Measurements from ENCODE around the gene F7. TPM values are rescaled to one million over a fixed set of nuclear protein-coding genes. Genes with fewer than 3 reads are reported as not detected.
A peak's percentile ranks its signal among the peaks of the same experiment; 100 is the strongest.
"Not testable (repeated sequence)": the region's sequence is repeated elsewhere in the genome, so short reads cannot be mapped to it uniquely, and the experiment has no call there.

F7 gene
- total RNA-seq, 1 experiment from 2014 or later = 52.4 TPM

DNA sequence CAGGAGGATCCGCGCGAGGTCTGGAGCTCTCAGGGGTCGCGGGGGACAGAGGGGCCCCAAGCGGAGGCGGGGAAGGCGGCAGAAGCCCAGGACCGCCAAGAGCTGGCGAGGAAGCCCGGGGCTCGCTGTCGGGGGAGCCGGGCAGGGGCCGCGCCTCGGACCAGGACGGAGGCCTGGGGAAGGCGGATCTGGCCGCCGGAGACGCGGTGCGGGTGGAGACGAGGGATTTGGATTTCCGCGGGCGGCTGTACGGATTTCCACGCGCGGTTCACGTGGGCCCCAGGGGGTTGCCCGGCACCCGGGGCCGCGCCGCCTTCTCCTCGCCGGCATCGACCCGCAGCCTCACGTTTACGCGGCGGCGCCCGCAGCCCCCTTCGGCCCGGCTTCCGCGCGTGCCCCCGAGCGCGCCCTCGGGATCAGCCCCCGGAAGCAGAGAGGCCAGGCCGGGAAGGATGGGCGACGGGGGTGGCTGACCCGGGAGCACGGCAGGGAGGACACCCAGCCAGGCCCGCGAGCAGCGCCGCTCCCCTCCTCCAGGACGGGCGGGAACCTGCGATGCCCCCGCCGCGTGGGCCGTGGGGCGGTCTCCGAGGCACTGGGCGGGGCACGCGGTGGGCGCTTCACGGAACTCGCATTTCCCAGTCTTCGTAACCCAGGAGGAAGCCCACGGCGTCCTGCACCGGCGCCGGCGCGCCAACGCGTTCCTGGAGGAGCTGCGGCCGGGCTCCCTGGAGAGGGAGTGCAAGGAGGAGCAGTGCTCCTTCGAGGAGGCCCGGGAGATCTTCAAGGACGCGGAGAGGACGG, 4.7 kb downstream of the F7 start:
- POLR2A ChIA-PET = no interaction called here
- H3K27ac Mint-ChIP-seq (ENCODE audit: unreplicated experiment) = no peak overlapping the region

GRCh38 chr13:113110852-113111315, 5.3 kb downstream of the F7 start:
- no peaks in the 10 kb centered on the region for H3K27me3 ChIP-seq (replicated peaks; ENCODE audit: control insufficient read depth, insufficient read depth, low read length)
- Mint-ChIP-seq H3K4me1 (ENCODE audit: low read depth, unreplicated experiment) (no peaks in the 10 kb centered on the region), H3K27me3 (ENCODE audit: insufficient read depth, unreplicated experiment) (no peaks in the 10 kb centered on the region), H3K36me3 (ENCODE audit: insufficient read depth, unreplicated experiment) (peaks cover 8% of the 10 kb centered on the region), H3K27ac (ENCODE audit: unreplicated experiment) (no peak overlapping the region), H3K9me3 (ENCODE audit: unreplicated experiment) (no peaks in the 10 kb centered on the region), H3K4me3 (ENCODE audit: unreplicated experiment) (no peak overlapping the region)
- peaks cover 3% of the 10 kb centered on the region; the same call in 1 of the 2 replicates for H3K4me1 ChIP-seq
- intact Hi-C loops (cut with micrococcal nuclease; ENCODE audit: unreplicated experiment) = no loop called here
- CTCF ChIA-PET = no interaction called here
- BruUV-seq (replicated peaks) = no TSS peak
- POLR2A ChIA-PET = no interaction called here
- peak in 1 of 2 experiments; percentile 26 for DNase-seq
- no peak overlapping the region for H3K4me3 ChIP-seq (ENCODE audit: low read depth, low read length)
- H3K36me3 ChIP-seq (ENCODE audit: control insufficient read depth, insufficient read depth, low read length) = no peaks in the 10 kb centered on the region
- H3K9me3 ChIP-seq = peaks cover 8% of the 10 kb centered on the region; the same call in 1 of the 2 replicates
- TF ChIP-seq, protein P1, sequence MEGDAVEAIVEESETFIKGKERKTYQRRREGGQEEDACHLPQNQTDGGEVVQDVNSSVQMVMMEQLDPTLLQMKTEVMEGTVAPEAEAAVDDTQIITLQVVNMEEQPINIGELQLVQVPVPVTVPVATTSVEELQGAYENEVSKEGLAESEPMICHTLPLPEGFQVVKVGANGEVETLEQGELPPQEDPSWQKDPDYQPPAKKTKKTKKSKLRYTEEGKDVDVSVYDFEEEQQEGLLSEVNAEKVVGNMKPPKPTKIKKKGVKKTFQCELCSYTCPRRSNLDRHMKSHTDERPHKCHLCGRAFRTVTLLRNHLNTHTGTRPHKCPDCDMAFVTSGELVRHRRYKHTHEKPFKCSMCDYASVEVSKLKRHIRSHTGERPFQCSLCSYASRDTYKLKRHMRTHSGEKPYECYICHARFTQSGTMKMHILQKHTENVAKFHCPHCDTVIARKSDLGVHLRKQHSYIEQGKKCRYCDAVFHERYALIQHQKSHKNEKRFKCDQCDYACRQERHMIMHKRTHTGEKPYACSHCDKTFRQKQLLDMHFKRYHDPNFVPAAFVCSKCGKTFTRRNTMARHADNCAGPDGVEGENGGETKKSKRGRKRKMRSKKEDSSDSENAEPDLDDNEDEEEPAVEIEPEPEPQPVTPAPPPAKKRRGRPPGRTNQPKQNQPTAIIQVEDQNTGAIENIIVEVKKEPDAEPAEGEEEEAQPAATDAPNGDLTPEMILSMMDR (IDR thresholded peaks at IDR 0.05; ENCODE audit: insufficient read depth in 1 of 2, low read depth in 1 of 2, low read length in 1 of 2, severe bottlenecking in 1 of 2, unreplicated experiment in 1 of 2) = no peak

More for the DNA sequence above, 4.7 kb downstream of the F7 start:
- Histone ChIP-seq H3K9me3 (peaks cover 8% of the 10 kb centered on the region; the same call in 1 of the 2 replicates), H3K4me3 (ENCODE audit: low read depth, low read length) (no peak overlapping the region), H3K36me3 (ENCODE audit: control insufficient read depth, insufficient read depth, low read length) (no peaks in the 10 kb centered on the region), H3K27me3 (replicated peaks; ENCODE audit: control insufficient read depth, insufficient read depth, low read length) (no peaks in the 10 kb centered on the region), H3K4me1 (peaks cover 6% of the 10 kb centered on the region)
- no peak overlapping the region for H3K4me3 Mint-ChIP-seq (ENCODE audit: unreplicated experiment)
- CTCF ChIA-PET = no interaction called here
- peak in 1 of 2 experiments; percentile 32 for DNase-seq
- no peaks in the 10 kb centered on the region for H3K27me3 Mint-ChIP-seq (ENCODE audit: insufficient read depth, unreplicated experiment)
- TF ChIP-seq, protein P1 (IDR thresholded peaks at IDR 0.05; ENCODE audit: insufficient read depth in 1 of 2, low read depth in 1 of 2, low read length in 1 of 2, severe bottlenecking in 1 of 2, unreplicated experiment in 1 of 2) = no peak
- H3K36me3 Mint-ChIP-seq (ENCODE audit: insufficient read depth, unreplicated experiment) = peaks cover 15% of the 10 kb centered on the region
- no peaks in the 10 kb centered on the region for H3K9me3 Mint-ChIP-seq (ENCODE audit: unreplicated experiment)
- H3K4me1 Mint-ChIP-seq (ENCODE audit: low read depth, unreplicated experiment) = no peaks in the 10 kb centered on the region
- intact Hi-C loops (cut with micrococcal nuclease; ENCODE audit: unreplicated experiment) = no loop called here
- BruUV-seq (replicated peaks) = no TSS peak

GRCh38 chr13:113111821-113112220, 6.2 kb downstream of the F7 start:
- intact Hi-C loops (cut with micrococcal nuclease; ENCODE audit: unreplicated experiment); H3K4me3 Mint-ChIP-seq (ENCODE audit: unreplicated experiment); H3K36me3 Mint-ChIP-seq (ENCODE audit: insufficient read depth, unreplicated experiment); H3K4me1 ChIP-seq; H3K9me3 Mint-ChIP-seq (ENCODE audit: unreplicated experiment); POLR2A ChIA-PET; H3K36me3 ChIP-seq (ENCODE audit: control insufficient read depth, insufficient read depth, low read length); DNase-seq; H3K27me3 Mint-ChIP-seq (ENCODE audit: insufficient read depth, unreplicated experiment); CTCF ChIA-PET; H3K9me3 ChIP-seq; H3K4me1 Mint-ChIP-seq (ENCODE audit: low read depth, unreplicated experiment); H3K27me3 ChIP-seq (replicated peaks; ENCODE audit: control insufficient read depth, insufficient read depth, low read length); H3K27ac Mint-ChIP-seq (ENCODE audit: unreplicated experiment); BruUV-seq (replicated peaks); H3K4me3 ChIP-seq (ENCODE audit: low read depth, low read length): not testable (repeated sequence)

DNA sequence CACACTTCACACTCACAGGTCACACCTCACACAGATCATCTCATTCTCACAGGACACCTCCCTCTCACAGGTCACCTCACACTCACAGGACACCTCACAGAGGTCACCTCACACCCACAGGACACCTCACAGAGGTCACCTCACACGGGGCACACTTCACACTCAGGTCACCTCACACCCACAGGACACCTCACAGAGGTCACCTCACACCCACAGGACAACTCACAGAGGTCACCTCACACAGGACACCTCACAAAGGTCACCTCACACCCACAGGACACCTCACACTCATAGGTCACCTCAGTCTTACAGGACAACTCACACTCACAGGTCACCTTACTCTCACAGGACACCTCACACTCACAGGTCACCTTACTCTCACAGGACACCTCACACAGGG, 6.9 kb downstream of the F7 start:
- intact Hi-C loops (cut with micrococcal nuclease; ENCODE audit: unreplicated experiment); DNase-seq; H3K4me3 Mint-ChIP-seq (ENCODE audit: unreplicated experiment); H3K9me3 Mint-ChIP-seq (ENCODE audit: unreplicated experiment); H3K27me3 Mint-ChIP-seq (ENCODE audit: insufficient read depth, unreplicated experiment); POLR2A ChIA-PET; H3K36me3 Mint-ChIP-seq (ENCODE audit: insufficient read depth, unreplicated experiment); H3K4me3 ChIP-seq (ENCODE audit: low read depth, low read length); BruUV-seq (replicated peaks); H3K4me1 ChIP-seq; H3K27me3 ChIP-seq (replicated peaks; ENCODE audit: control insufficient read depth, insufficient read depth, low read length); CTCF ChIA-PET; H3K9me3 ChIP-seq; H3K27ac Mint-ChIP-seq (ENCODE audit: unreplicated experiment); H3K4me1 Mint-ChIP-seq (ENCODE audit: low read depth, unreplicated experiment); H3K36me3 ChIP-seq (ENCODE audit: control insufficient read depth, insufficient read depth, low read length): not testable (repeated sequence)

Data from Caco-2 (cell line).